GM18909 (cell line): ENCODE measurements around the gene GOLGA6L24.
"Not testable (repeated sequence)": the region's sequence is repeated elsewhere in the genome, so short reads cannot be mapped to it uniquely, and the experiment has no call there.

Experiments used
- ATAC-seq: cut with Tn5 transposase; IDR thresholded peaks from one replicate; pipeline ENCODE4 v1.9.1; 2021; ENCODE audit warnings: mild to moderate bottlenecking; ENCODE audit not compliant: unreplicated experiment, poor library complexity

The GOLGA6L24 gene

GRCh38 chr15:28357984-28358383 lies at the start of gene GOLGA6L24:
Gene GOLGA6L24, minus strand, starts transcription at chr15:28358084. Its CDS starts 61 bp downstream, at chr15:28358023.
- not testable (repeated sequence) for ATAC-seq

- ATAC-seq = not testable (repeated sequence)
These were observed 45.0 kb upstream of the GOLGA6L24 start for GRCh38 chr15:28402774-28403435.

GRCh38 chr15:28396022-28396421 lies 38.1 kb upstream of the GOLGA6L24 start:
- ATAC-seq = not testable (repeated sequence)

- ATAC-seq = not testable (repeated sequence)
These were observed 22.2 kb upstream of the GOLGA6L24 start for GRCh38 chr15:28380053-28380452.

GRCh38 chr15:28378364-28378763 lies 20.5 kb upstream of the GOLGA6L24 start, which contains the start of gene GOLGA8F:
Gene GOLGA8F, plus strand, starts transcription at chr15:28378664. Its CDS starts 98 bp downstream, at chr15:28378762.
- not testable (repeated sequence) for ATAC-seq

GRCh38 chr15:28365502-28365901 lies 7.6 kb upstream of the GOLGA6L24 start:
- ATAC-seq = not testable (repeated sequence)

GRCh38 chr15:28322129-28322588 lies 35.7 kb downstream of the GOLGA6L24 start, which contains the start of gene HERC2:
Gene HERC2, minus strand, starts transcription at chr15:28322179. Its CDS starts 746 bp downstream, at chr15:28321433.
- ATAC-seq = not testable (repeated sequence)

GRCh38 chr15:28321358-28322078 lies 36.4 kb downstream of the GOLGA6L24 start:
- not testable (repeated sequence) for ATAC-seq

- not testable (repeated sequence) for ATAC-seq
These were observed 38.2 kb downstream of the GOLGA6L24 start for GRCh38 chr15:28319725-28320124.

- not testable (repeated sequence) for ATAC-seq
These were observed 39.1 kb downstream of the GOLGA6L24 start for GRCh38 chr15:28318828-28319227.

GRCh38 chr15:28318122-28318521 lies 39.8 kb downstream of the GOLGA6L24 start:
- ATAC-seq = not testable (repeated sequence)

- ATAC-seq = not testable (repeated sequence)
These were observed 40.9 kb downstream of the GOLGA6L24 start for GRCh38 chr15:28316958-28317357.

- ATAC-seq = not testable (repeated sequence)
These were observed 47.4 kb downstream of the GOLGA6L24 start for GRCh38 chr15:28310454-28310853.

- ATAC-seq = not testable (repeated sequence)
These were observed 49.2 kb downstream of the GOLGA6L24 start for GRCh38 chr15:28308718-28309117.
